T47D (cell line): Measurements from ENCODE around the gene ARMC5.

Source experiments
- DNase-seq, 2 experiments: peaks; one replicate each; pipeline versions ENCODE4 v3.0.0 to v3.0.0-alpha.2; 2011 to 2012; ENCODE audit warnings: low read depth in 1 of 2, low spot score in 1 of 2
- JUND ChIP-seq: IDR thresholded peaks from 2 replicates; pipeline ENCODE4 v1.6.1; 2012; ENCODE audit warnings: low read depth
- in situ Hi-C: cut with HindIII; loops from 2 replicates; pipeline ENCODE4 v1.10.0; 2016; ENCODE audit warnings: low sequenced_read_pairs, low pct_unique_long_range_greater_than_20kb

The ARMC5 gene

GRCh38 chr16:31458073-31458843 lies 1.0 kb upstream of the ARMC5 start:
- in situ Hi-C loops: no loop called here
- peak in 1 of 2 experiments; percentile 53 for DNase-seq
- TF ChIP-seq JUND: no peak

- in situ Hi-C loops: no loop called here
- TF ChIP-seq JUND: no peak
- DNase-seq: peak; percentile 96 to 99
Measured at GRCh38 chr16:31459687-31460581, 633 bp downstream of the ARMC5 start.

GRCh38 chr16:31460582-31461002 lies 1.3 kb downstream of the ARMC5 start:
- in situ Hi-C loops: no loop called here
- peak in 1 of 2 experiments; percentile 39 for DNase-seq
- no peak for TF ChIP-seq JUND

GRCh38 chr16:31461201-31461920 lies 2.1 kb downstream of the ARMC5 start:
- DNase-seq: no peak
- no peak for TF ChIP-seq JUND
- in situ Hi-C loops: no loop called here

- TF ChIP-seq JUND: no peak
- DNase-seq: no peak
- in situ Hi-C loops: no loop called here
Measured at GRCh38 chr16:31461921-31462804, 2.9 kb downstream of the ARMC5 start.

GRCh38 chr16:31464348-31464769 lies 5.1 kb downstream of the ARMC5 start:
- DNase-seq: no peak
- no peak for TF ChIP-seq JUND
- in situ Hi-C loops: no loop called here

GRCh38 chr16:31464781-31465260 lies 5.5 kb downstream of the ARMC5 start:
- in situ Hi-C loops: no loop called here
- no peak for DNase-seq
- TF ChIP-seq JUND: no peak

- no peak for DNase-seq
- in situ Hi-C loops: no loop called here
- TF ChIP-seq JUND: no peak
Measured at GRCh38 chr16:31465788-31466370, 6.6 kb downstream of the ARMC5 start.

- TF ChIP-seq JUND: no peak
- in situ Hi-C loops: no loop called here
- DNase-seq: no peak
Measured at GRCh38 chr16:31466381-31466841, 7.1 kb downstream of the ARMC5 start.

GRCh38 chr16:31467151-31467773 lies 8.0 kb downstream of the ARMC5 start:
- in situ Hi-C loops: no loop called here
- DNase-seq: no peak
- TF ChIP-seq JUND: no peak

- no peak for DNase-seq
- TF ChIP-seq JUND: no peak
- in situ Hi-C loops: no loop called here
Measured at GRCh38 chr16:31467858-31468257, 8.6 kb downstream of the ARMC5 start.
